Calu3 (cell line): Measurements from ENCODE around the gene SV2C. TPM values are rescaled to one million over a fixed set of nuclear protein-coding genes. Genes with fewer than 3 reads are reported as not detected.

Source experiments
- BruUV-seq: library from RNA; stranded (reverse); fragments of 400-500 nt; replicated peaks from 2 replicates; lab custom pipeline; 2021; lab: Mats Ljungman, UMichigan
- CTCF ChIA-PET: fragments of 300-600 bp; sonication (Branson Sonifier 250); formaldehyde crosslinking; loops from one replicate; lab custom pipeline; 2022; ENCODE audit warnings: antibody characterized with exemption; lab: Charles Lee
- DNase-seq: peaks from one replicate; pipeline ENCODE4 v3.0.0; 2022
- H3K27ac Mint-ChIP-seq: one replicate; pipeline ENCODE4 v1.8.0; 2022; ENCODE audit warnings: mixed read lengths; ENCODE audit not compliant: unreplicated experiment
- H3K27me3 Mint-ChIP-seq: one replicate; pipeline ENCODE4 v1.8.0; 2022; ENCODE audit warnings: mixed read lengths; ENCODE audit not compliant: unreplicated experiment
- H3K36me3 Mint-ChIP-seq: one replicate; pipeline ENCODE4 v1.8.0; 2022; ENCODE audit warnings: mild to moderate bottlenecking, moderate library complexity, mixed read lengths; ENCODE audit not compliant: insufficient read depth, unreplicated experiment
- H3K4me1 Mint-ChIP-seq: one replicate; pipeline ENCODE4 v1.8.0; 2022; ENCODE audit warnings: mild to moderate bottlenecking, low read depth, mixed read lengths; ENCODE audit not compliant: unreplicated experiment
- H3K4me3 Mint-ChIP-seq: one replicate; pipeline ENCODE4 v1.8.0; 2022; ENCODE audit warnings: mild to moderate bottlenecking, low read depth, moderate library complexity, mixed read lengths; ENCODE audit not compliant: unreplicated experiment
- H3K9me3 Mint-ChIP-seq: one replicate; pipeline ENCODE4 v1.8.0; 2022; ENCODE audit warnings: low read depth, mixed read lengths; ENCODE audit not compliant: unreplicated experiment
- intact Hi-C: fragments of 100-400 bp; cut with micrococcal nuclease; formaldehyde crosslinking; loops from one replicate; pipeline ENCODE4 v1.10.0; 2022; ENCODE audit not compliant: unreplicated experiment
- total RNA-seq: library from RNA; stranded (reverse); gene quantifications from 2 replicates; pipeline ENCODE4 v1.2.3, GENCODE V29; 2022
- TF ChIP-seq, protein P1 (sequence below): fragments of 200-600 bp; IDR thresholded peaks from one replicate; pipeline ENCODE4 v1.8.0; 2022; ENCODE audit warnings: antibody characterized with exemption; ENCODE audit not compliant: unreplicated experiment

SV2C gene
- total RNA-seq, 1 experiment from 2014 or later: 0.90 TPM

DNA sequence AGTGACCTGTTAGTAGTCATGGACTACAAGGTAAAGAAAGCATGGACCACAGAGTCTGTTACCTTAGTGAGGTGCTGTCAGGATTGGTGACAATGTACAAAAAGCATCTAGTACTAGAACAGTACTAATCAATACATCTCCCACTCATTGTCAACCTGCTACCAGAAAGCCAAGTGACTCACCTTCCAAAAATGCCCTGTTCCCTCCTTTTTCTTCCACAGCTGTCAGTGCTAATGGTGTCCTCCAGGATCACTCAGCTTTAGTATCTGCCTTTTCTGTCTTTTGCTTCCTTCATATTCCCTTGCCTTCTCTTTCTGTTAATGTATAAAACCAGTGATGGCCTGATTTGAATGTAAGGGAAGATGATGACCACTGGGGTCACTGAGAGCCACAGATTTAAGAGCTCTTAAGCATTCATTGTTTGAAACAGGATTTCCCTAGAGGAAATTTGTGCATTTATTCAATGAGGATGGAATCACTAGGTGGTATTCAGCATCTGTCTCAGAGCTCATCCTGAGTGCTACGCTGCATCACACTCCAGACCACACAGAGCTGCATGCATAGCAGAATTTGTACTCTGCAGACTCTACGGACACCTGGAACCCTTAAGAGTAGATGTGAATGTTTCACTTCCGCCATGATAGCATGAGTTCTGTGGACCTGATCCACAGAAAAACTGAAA, 71.0 kb downstream of the SV2C start:
- no peak for DNase-seq
- TF ChIP-seq, protein P1, sequence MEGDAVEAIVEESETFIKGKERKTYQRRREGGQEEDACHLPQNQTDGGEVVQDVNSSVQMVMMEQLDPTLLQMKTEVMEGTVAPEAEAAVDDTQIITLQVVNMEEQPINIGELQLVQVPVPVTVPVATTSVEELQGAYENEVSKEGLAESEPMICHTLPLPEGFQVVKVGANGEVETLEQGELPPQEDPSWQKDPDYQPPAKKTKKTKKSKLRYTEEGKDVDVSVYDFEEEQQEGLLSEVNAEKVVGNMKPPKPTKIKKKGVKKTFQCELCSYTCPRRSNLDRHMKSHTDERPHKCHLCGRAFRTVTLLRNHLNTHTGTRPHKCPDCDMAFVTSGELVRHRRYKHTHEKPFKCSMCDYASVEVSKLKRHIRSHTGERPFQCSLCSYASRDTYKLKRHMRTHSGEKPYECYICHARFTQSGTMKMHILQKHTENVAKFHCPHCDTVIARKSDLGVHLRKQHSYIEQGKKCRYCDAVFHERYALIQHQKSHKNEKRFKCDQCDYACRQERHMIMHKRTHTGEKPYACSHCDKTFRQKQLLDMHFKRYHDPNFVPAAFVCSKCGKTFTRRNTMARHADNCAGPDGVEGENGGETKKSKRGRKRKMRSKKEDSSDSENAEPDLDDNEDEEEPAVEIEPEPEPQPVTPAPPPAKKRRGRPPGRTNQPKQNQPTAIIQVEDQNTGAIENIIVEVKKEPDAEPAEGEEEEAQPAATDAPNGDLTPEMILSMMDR: no peak
- Mint-ChIP-seq H3K36me3 (no peaks in the 10 kb centered on the region), H3K4me3 (no peak overlapping the region), H3K4me1 (no peaks in the 10 kb centered on the region), H3K9me3 (no peaks in the 10 kb centered on the region), H3K27me3 (peaks cover 84% of the 10 kb centered on the region), H3K27ac (no peak overlapping the region)
- BruUV-seq: no TSS peak
- CTCF ChIA-PET: interaction anchor here (0.9 to 1.1 kb wide), 2 partner anchors 10 to 21 kb away, joined by 3 read pairs; no protein-coding TSS in a partner anchor
- intact Hi-C loops: no loop called here

DNA sequence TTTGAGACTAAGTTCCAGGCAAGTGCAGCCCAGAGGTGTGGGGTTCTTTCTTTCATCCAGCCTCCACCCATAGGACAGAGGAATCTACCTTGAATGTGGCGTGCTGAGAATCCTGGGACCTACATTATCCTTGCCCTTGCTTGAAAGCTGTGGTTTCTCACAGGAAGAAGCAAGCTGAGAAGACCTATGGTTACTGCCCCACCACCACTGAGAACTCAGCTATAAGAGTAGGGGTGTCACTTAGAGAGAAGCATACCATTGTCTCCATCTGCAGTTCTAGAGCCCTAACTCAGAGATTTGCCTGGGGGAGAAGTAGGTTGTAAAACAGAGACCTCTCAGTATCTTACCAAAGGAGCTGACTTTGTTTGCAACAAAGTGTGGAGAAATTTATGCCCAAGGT, 72.4 kb downstream of the SV2C start:
- H3K9me3 Mint-ChIP-seq: no peaks in the 10 kb centered on the region
- intact Hi-C loops: no loop called here
- H3K27ac Mint-ChIP-seq: no peak overlapping the region
- H3K36me3 Mint-ChIP-seq: no peaks in the 10 kb centered on the region
- TF ChIP-seq, protein P1: no peak
- CTCF ChIA-PET: interaction anchor here (0.6 kb wide), 1 partner anchor 47 kb away, joined by 3 read pairs; no protein-coding TSS in a partner anchor
- no TSS peak for BruUV-seq
- DNase-seq: no peak
- no peak overlapping the region for H3K4me3 Mint-ChIP-seq
- no peaks in the 10 kb centered on the region for H3K4me1 Mint-ChIP-seq
- peaks cover 84% of the 10 kb centered on the region for H3K27me3 Mint-ChIP-seq

DNA sequence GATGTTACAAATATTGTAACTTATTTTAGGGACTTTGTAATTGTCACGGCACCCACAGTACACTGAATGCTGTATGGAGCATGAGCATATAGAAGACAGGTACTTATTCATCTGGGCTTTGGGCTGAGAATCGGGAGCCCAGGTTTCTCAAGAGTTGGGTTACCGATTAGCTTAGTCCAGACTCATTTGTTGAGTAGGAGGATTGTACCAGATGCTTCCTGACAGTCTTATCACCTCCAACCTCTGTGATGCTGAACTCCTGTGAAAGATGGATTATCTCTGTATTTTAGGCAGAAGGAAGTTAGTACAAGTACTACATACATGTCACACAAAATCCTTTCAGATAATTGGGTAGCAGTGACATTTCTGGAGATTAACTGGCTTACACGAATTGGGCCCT, 79.2 kb downstream of the SV2C start:
- no peak overlapping the region for H3K4me3 Mint-ChIP-seq
- intact Hi-C loops: no loop called here
- TF ChIP-seq, protein P1: no peak
- H3K27me3 Mint-ChIP-seq: peaks cover 69% of the 10 kb centered on the region
- peaks cover 2% of the 10 kb centered on the region for H3K9me3 Mint-ChIP-seq
- H3K36me3 Mint-ChIP-seq: no peaks in the 10 kb centered on the region
- H3K4me1 Mint-ChIP-seq: no peaks in the 10 kb centered on the region
- CTCF ChIA-PET: interaction anchor here (1.6 kb wide), 1 partner anchor 19 kb away, joined by 3 read pairs; no protein-coding TSS in a partner anchor
- no peak for DNase-seq
- H3K27ac Mint-ChIP-seq: no peak overlapping the region
- no TSS peak for BruUV-seq

DNA sequence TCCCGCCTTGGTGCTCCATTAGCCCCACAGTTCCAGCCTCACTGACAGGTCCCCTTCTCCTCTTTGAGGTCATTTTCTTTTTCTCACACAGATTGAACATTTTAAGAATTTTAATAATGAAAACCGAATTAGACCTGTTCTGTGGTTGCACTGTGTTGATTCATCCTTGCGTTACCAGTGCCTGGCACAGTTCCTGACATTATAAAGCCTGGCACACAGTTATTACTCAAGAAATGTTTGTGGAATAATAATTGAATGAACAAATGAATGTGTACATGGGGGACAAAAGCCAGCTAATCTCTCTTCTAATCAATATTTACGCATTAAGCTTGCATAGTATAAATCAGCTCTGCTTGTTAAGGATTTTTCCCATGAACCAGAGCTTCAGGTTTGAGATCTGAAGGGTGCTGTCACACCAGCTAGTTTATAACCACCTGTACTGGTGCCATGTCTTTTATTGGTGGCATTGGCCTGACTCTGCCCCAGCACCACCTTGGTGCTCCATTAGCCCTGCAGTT, 80.0 kb downstream of the SV2C start:
- intact Hi-C loops: no loop called here
- no peak overlapping the region for H3K27ac Mint-ChIP-seq
- H3K9me3 Mint-ChIP-seq: peaks cover 2% of the 10 kb centered on the region
- TF ChIP-seq, protein P1: no peak
- H3K27me3 Mint-ChIP-seq: peaks cover 72% of the 10 kb centered on the region
- CTCF ChIA-PET: interaction anchor here (1.2 to 1.9 kb wide), 2 partner anchors 9 to 12 kb away, joined by 3 to 7 read pairs; no protein-coding TSS in a partner anchor
- H3K4me1 Mint-ChIP-seq: no peaks in the 10 kb centered on the region
- H3K36me3 Mint-ChIP-seq: no peaks in the 10 kb centered on the region
- no peak overlapping the region for H3K4me3 Mint-ChIP-seq
- DNase-seq: no peak
- BruUV-seq: no TSS peak
